IMR-90 (cell line): ENCODE data around the gene LTB4R. TPM values are rescaled to one million over a fixed set of nuclear protein-coding genes. Genes with fewer than 3 reads are reported as not detected.

Experiments used
- ATAC-seq: fragments of 200-7000 bp; cut with Tn5 transposase; 2 replicates; pipeline ENCODE4 v1.9.1; 2020; ENCODE audit warnings: low read depth, mild to moderate bottlenecking, moderate library complexity
- BruUV-seq: library from RNA; stranded (reverse); fragments of 400-500 nt; replicated peaks from 2 replicates; lab custom pipeline; 2021; lab: Mats Ljungman, UMichigan
- CTCF ChIA-PET: fragments of 300-600 bp; formaldehyde crosslinking; extraction: SDS; loops from one replicate; lab custom pipeline; 2021; ENCODE audit warnings: antibody characterized with exemption; lab: Yijun Ruan, JAX
- POLR2A ChIA-PET: fragments of 300-600 bp; sonication (Branson Sonifier 250); formaldehyde crosslinking; loops from one replicate; lab custom pipeline; 2022; ENCODE audit warnings: antibody characterized with exemption; ENCODE audit not compliant: unreplicated experiment; lab: Charles Lee
- DNase-seq: peaks from one replicate; pipeline ENCODE4 v3.0.0; 2013
- H2AFZ ChIP-seq: replicated peaks from 2 replicates; pipeline ENCODE3; 2013; ENCODE audit warnings: low read length, mild to moderate bottlenecking; ENCODE audit not compliant: poor library complexity
- H2AK5ac ChIP-seq: 2 replicates; pipeline ENCODE4 v1.6.1; 2013; ENCODE audit warnings: low read depth, low read length, inconsistent platforms
- H2AK9ac ChIP-seq: replicated peaks from 2 replicates; pipeline ENCODE3; 2013; ENCODE audit warnings: mild to moderate bottlenecking, low read depth, low read length, moderate library complexity; ENCODE audit not compliant: poor library complexity
- H2BK120ac ChIP-seq: 2 replicates; pipeline ENCODE4 v1.6.1; 2013; ENCODE audit warnings: low read depth, low read length, inconsistent platforms
- H2BK15ac ChIP-seq: 3 replicates; pipeline ENCODE4 v1.6.1; 2013; ENCODE audit warnings: low read depth, low read length, inconsistent platforms
- H2BK20ac ChIP-seq: 2 replicates; pipeline ENCODE4 v1.6.1; 2013; ENCODE audit warnings: low read depth, mild to moderate bottlenecking, inconsistent platforms, low read length, moderate library complexity
- H2BK5ac ChIP-seq: 2 replicates; pipeline ENCODE4 v1.6.1; 2013; ENCODE audit warnings: mild to moderate bottlenecking, low read depth, low read length, inconsistent platforms; ENCODE audit not compliant: poor library complexity, severe bottlenecking
- H3K14ac ChIP-seq: replicated peaks from 2 replicates; pipeline ENCODE4 v1.6.1; 2013; ENCODE audit warnings: low read depth, low read length, inconsistent platforms
- H3K18ac ChIP-seq: 2 replicates; pipeline ENCODE4 v1.6.1; 2013; ENCODE audit warnings: low read depth, low read length, control low read depth
- H3K23ac ChIP-seq: 2 replicates; pipeline ENCODE4 v1.6.1; 2013; ENCODE audit warnings: low read depth, low read length, inconsistent platforms
- H3K27ac ChIP-seq: 2 replicates; pipeline ENCODE4 v1.5.1; 2013; ENCODE audit warnings: mild to moderate bottlenecking, control low read depth, low read length; ENCODE audit not compliant: insufficient read depth
- H3K27me3 ChIP-seq: 2 replicates; pipeline ENCODE4 v1.6.1; 2013; ENCODE audit warnings: low read length; ENCODE audit not compliant: control insufficient read depth, insufficient read depth
- H3K36me3 ChIP-seq: 2 replicates; pipeline ENCODE4 v1.6.1; 2013; ENCODE audit warnings: low read length, mixed read lengths; ENCODE audit not compliant: control insufficient read depth, insufficient read depth
- H3K4ac ChIP-seq: 2 replicates; pipeline ENCODE4 v1.6.1; 2013; ENCODE audit warnings: low read depth, low read length, inconsistent platforms
- H3K4me1 ChIP-seq: 2 replicates; pipeline ENCODE4 v1.6.1; 2013; ENCODE audit warnings: low read length, mixed read lengths; ENCODE audit not compliant: control insufficient read depth, insufficient read depth
- H3K4me2 ChIP-seq: 2 replicates; pipeline ENCODE4 v1.6.1; 2013; ENCODE audit warnings: low read depth, mild to moderate bottlenecking, control low read depth, low read length, moderate library complexity
- H3K4me3 ChIP-seq: 2 replicates; pipeline ENCODE4 v1.5.1; 2013; ENCODE audit warnings: low read depth, mild to moderate bottlenecking, control low read depth, low read length, moderate library complexity; ENCODE audit not compliant: insufficient read depth
- H3K56ac ChIP-seq: 2 replicates; pipeline ENCODE4 v1.6.1; 2013; ENCODE audit warnings: low read length, inconsistent platforms; ENCODE audit not compliant: insufficient read depth; ENCODE audit errors: extremely low read depth
- H3K79me1 ChIP-seq, 2 experiments: 2 replicates each; pipeline ENCODE4 v1.6.1; 2013; ENCODE audit warnings: low read length in 2 of 2, inconsistent platforms in 1 of 2, low read depth in 1 of 2
- H3K9ac ChIP-seq: 2 replicates; pipeline ENCODE4 v1.6.1; 2013; ENCODE audit warnings: low read depth, low read length, control low read depth
- H3K9me1 ChIP-seq: 2 replicates; pipeline ENCODE4 v1.6.1; 2013; ENCODE audit warnings: low read length, inconsistent platforms; ENCODE audit not compliant: insufficient read depth
- H3K9me3 ChIP-seq: 2 replicates; pipeline ENCODE4 v1.6.1; 2013; ENCODE audit warnings: low read length; ENCODE audit not compliant: control insufficient read depth, insufficient read depth
- H4K20me1 ChIP-seq: 2 replicates; pipeline ENCODE4 v1.6.1; 2013; ENCODE audit warnings: low read length, inconsistent platforms; ENCODE audit not compliant: insufficient read depth
- H4K5ac ChIP-seq: 2 replicates; pipeline ENCODE4 v1.6.1; 2013; ENCODE audit warnings: mild to moderate bottlenecking, low read depth, low read length, control low read depth
- H4K8ac ChIP-seq, 2 experiments: 2 replicates each; pipeline ENCODE4 v1.6.1; 2013; ENCODE audit warnings: low read depth in 2 of 2, low read length in 2 of 2, control low read depth in 1 of 2, inconsistent platforms in 1 of 2
- H4K91ac ChIP-seq: 2 replicates; pipeline ENCODE4 v1.6.1; 2013; ENCODE audit warnings: low read depth, low read length, inconsistent platforms; ENCODE audit not compliant: insufficient read depth
- POLR2A ChIP-seq: IDR thresholded peaks from 2 replicates; pipeline ENCODE4 v1.6.1; 2012; ENCODE audit warnings: mild to moderate bottlenecking, low read depth, low read length
- RAD21 ChIP-seq: IDR thresholded peaks from 2 replicates; pipeline ENCODE4 v1.6.1; 2012; ENCODE audit warnings: low read length, improper control_type of control experiment
- RFX5 ChIP-seq: IDR thresholded peaks from 2 replicates; pipeline ENCODE4 v1.8.0; 2012; ENCODE audit warnings: low read depth, mild to moderate bottlenecking, low read length, moderate library complexity
- WGBS, 2 experiments: methylation state at CpG; one replicate each; pipeline versions ENCODE4 v1.1.5 to v1.1.7; 2013; ENCODE audit warnings: missing lambda C conversion rate in 2 of 2; ENCODE audit not compliant: insufficient read length in 1 of 2; ENCODE audit errors: extremely low coverage in 2 of 2; 5-methylcytosine and 5-hydroxymethylcytosine counted together
- dilution Hi-C: fragments of 300-500 bp; cut with HindIII; formaldehyde crosslinking; loops from one replicate; pipeline ENCODE4 v1.14.3; 2018; ENCODE audit warnings: low sequenced_read_pairs; ENCODE audit not compliant: unreplicated experiment
- in situ Hi-C: fragments of 300-500 bp; cut with MboI; formaldehyde crosslinking; loops from 3 replicates; pipeline ENCODE4 v1.14.3; 2019; ENCODE audit warnings: low sequenced_read_pairs, inconsistent platforms, mixed read lengths
- intact Hi-C: fragments of 100-400 bp; cut with micrococcal nuclease; formaldehyde crosslinking; loops from 2 replicates; pipeline ENCODE4 v1.10.0; 2022
- polyA plus RNA-seq, 3 experiments: library from polyadenylated mRNA; depleted of rRNA; stranded (reverse); fragments of >200 nt; gene quantifications; 2 replicates each; pipeline ENCODE4 v1.2.3, GENCODE V29; 2012; ENCODE audit warnings: low replicate concordance in 1 of 3
- total RNA-seq: library from RNA; depleted of rRNA; stranded (reverse); fragments of >200 nt; gene quantifications from 2 replicates; pipeline ENCODE4 v1.2.3, GENCODE V29; 2012
- TF ChIP-seq, protein P1 (sequence below): fragments of 150-350 bp; IDR thresholded peaks from 2 replicates; pipeline ENCODE4 v1.6.1; 2017; ENCODE audit warnings: mild to moderate bottlenecking, antibody characterized with exemption, low read length, low read depth

LTB4R gene
- total and polyA plus RNA-seq, 2 of the 4 experiments (the other 2 are of a cell fraction): 0.18 to 2.3 TPM

- Histone ChIP-seq H3K18ac (no peak overlapping the region), H2BK15ac (no peak overlapping the region), H3K27ac (no peak overlapping the region), H3K9me1 (peaks cover 16% of the 10 kb centered on the region; the same call in 1 of the 2 replicates), H3K27me3 (no peaks in the 10 kb centered on the region), H3K14ac (no peak overlapping the region), H3K36me3 (peaks cover 13% of the 10 kb centered on the region; the same call in 1 of the 2 replicates), H2AK9ac (no peak overlapping the region), H4K91ac (no peak overlapping the region), H3K9me3 (no peaks in the 10 kb centered on the region), H2BK20ac (no peak overlapping the region), H3K79me1 (peaks cover 0 to 2% of the 10 kb centered on the region in 2 experiments; a peak in 1 of 4 replicates), H3K56ac (no peak overlapping the region), H4K5ac (no peak overlapping the region), H2AFZ (no peak overlapping the region), H3K9ac (no peak overlapping the region), H3K4me3 (no peak overlapping the region), H4K8ac (no peak overlapping the region), H3K4me1 (peaks cover 8% of the 10 kb centered on the region), H3K23ac (no peak overlapping the region), H3K4ac (no peak overlapping the region), H2AK5ac (no peak overlapping the region), H2BK5ac (no peak overlapping the region), H3K4me2 (no peak overlapping the region), H4K20me1 (no peaks in the 10 kb centered on the region), H2BK120ac (no peak overlapping the region)
- no peak for ATAC-seq
- TF ChIP-seq RFX5 (no peak), POLR2A (no peak), RAD21 (no peak)
- TF ChIP-seq, protein P1, sequence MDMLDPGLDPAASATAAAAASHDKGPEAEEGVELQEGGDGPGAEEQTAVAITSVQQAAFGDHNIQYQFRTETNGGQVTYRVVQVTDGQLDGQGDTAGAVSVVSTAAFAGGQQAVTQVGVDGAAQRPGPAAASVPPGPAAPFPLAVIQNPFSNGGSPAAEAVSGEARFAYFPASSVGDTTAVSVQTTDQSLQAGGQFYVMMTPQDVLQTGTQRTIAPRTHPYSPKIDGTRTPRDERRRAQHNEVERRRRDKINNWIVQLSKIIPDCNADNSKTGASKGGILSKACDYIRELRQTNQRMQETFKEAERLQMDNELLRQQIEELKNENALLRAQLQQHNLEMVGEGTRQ: no peak
- dilution Hi-C loops (no loop called here), intact Hi-C loops (no loop called here), in situ Hi-C loops (no loop called here)
- 79% methylated on average over 11 of the region's 19 CpGs; no CpG with 5 or more reads in 1 of the 2 experiments for WGBS, 2 experiments
- DNase-seq: no peak
- no TSS peak for BruUV-seq
- CTCF ChIA-PET: interaction anchor here (0.6 to 1.5 kb wide), 3 partner anchors 9 to 1062 kb away, joined by 3 to 4 read pairs (median 3); partner anchors contain the start of gene TINF2
- POLR2A ChIA-PET: no interaction called here
Observed at GRCh38 chr14:24261969-24262327, 49.4 kb upstream of the LTB4R start.
